Fibroblast of gingiva (primary cell): Measurements from ENCODE around the gene MEF2D.

Experiments used
- DNase-seq: peaks from one replicate; pipeline ENCODE4 v3.0.0-alpha.2; 2011; ENCODE audit warnings: low read depth

Gene MEF2D

GRCh38 chr1:156500543-156500792 lies at the start of gene MEF2D:
Gene MEF2D (minus strand): TSS chr1:156500775. CDS start chr1:156483292, 17,483 bp downstream.
- DNase-seq = no peak

- DNase-seq = no peak
Observed at GRCh38 chr1:156550346-156550745, 49.8 kb upstream of the MEF2D start.

- no peak for DNase-seq
Observed at GRCh38 chr1:156549831-156550230, 49.3 kb upstream of the MEF2D start.

GRCh38 chr1:156549390-156549789 lies 48.8 kb upstream of the MEF2D start:
- DNase-seq = no peak

- DNase-seq = no peak
Observed at GRCh38 chr1:156547982-156548381, 47.4 kb upstream of the MEF2D start.

- DNase-seq = no peak
Observed at GRCh38 chr1:156547434-156547833, 46.9 kb upstream of the MEF2D start.

- no peak for DNase-seq
Observed at GRCh38 chr1:156546267-156546666, 45.7 kb upstream of the MEF2D start.

- no peak for DNase-seq
Observed at GRCh38 chr1:156544592-156545102, 44.1 kb upstream of the MEF2D start.

GRCh38 chr1:156543066-156543465 lies 42.5 kb upstream of the MEF2D start:
- DNase-seq = no peak

- DNase-seq = no peak
Observed at GRCh38 chr1:156540955-156541354, 40.4 kb upstream of the MEF2D start.

GRCh38 chr1:156539818-156540355 lies 39.3 kb upstream of the MEF2D start:
- no peak for DNase-seq

- DNase-seq = no peak
Observed at GRCh38 chr1:156538711-156539440, 38.3 kb upstream of the MEF2D start.

- DNase-seq = no peak
Observed at GRCh38 chr1:156537027-156537426, 36.5 kb upstream of the MEF2D start.

GRCh38 chr1:156534424-156535060 lies 34.0 kb upstream of the MEF2D start:
- DNase-seq = no peak

GRCh38 chr1:156533568-156534220 lies 33.1 kb upstream of the MEF2D start:
- no peak for DNase-seq

- no peak for DNase-seq
Observed at GRCh38 chr1:156532374-156532773, 31.8 kb upstream of the MEF2D start.

GRCh38 chr1:156530006-156530405 lies 29.4 kb upstream of the MEF2D start:
- no peak for DNase-seq

- DNase-seq = no peak
Observed at GRCh38 chr1:156528875-156529425, 28.4 kb upstream of the MEF2D start.

- DNase-seq = no peak
Observed at GRCh38 chr1:156528231-156528630, 27.7 kb upstream of the MEF2D start.

GRCh38 chr1:156527584-156527983 lies 27.0 kb upstream of the MEF2D start:
- DNase-seq = no peak

- DNase-seq = no peak
Observed at GRCh38 chr1:156525856-156526489, 25.4 kb upstream of the MEF2D start.

- DNase-seq = no peak
Observed at GRCh38 chr1:156525071-156525501, 24.5 kb upstream of the MEF2D start.
